A673 (cell line): ENCODE data around the gene C9orf50. TPM values are rescaled to one million over a fixed set of nuclear protein-coding genes. Genes with fewer than 3 reads are reported as not detected.
A peak's percentile ranks its signal among the peaks of the same experiment; 100 is the strongest.

Experiments
- BruUV-seq: library from RNA; stranded (reverse); fragments of 400-500 nt; replicated peaks from 2 replicates; lab custom pipeline; 2021; lab: Mats Ljungman, UMichigan
- CTCF ChIA-PET: fragments of 300-600 bp; sonication (Branson Sonifier 250); formaldehyde crosslinking; loops from one replicate; lab custom pipeline; 2022; ENCODE audit warnings: antibody characterized with exemption; lab: Charles Lee
- POLR2A ChIA-PET: fragments of 300-600 bp; sonication (Branson Sonifier 250); formaldehyde crosslinking; loops from one replicate; lab custom pipeline; 2022; ENCODE audit warnings: antibody characterized with exemption; ENCODE audit not compliant: low non-redundant PET; lab: Charles Lee
- DNase-seq: peaks from one replicate; pipeline ENCODE4 v3.0.0-alpha.2; 2015; ENCODE audit warnings: low spot score
- H3K27ac ChIP-seq: fragments of 200-600 bp; sonication (generic); 2 replicates; pipeline ENCODE4 v1.5.1; 2016; ENCODE audit warnings: mixed run types, low read depth, mild to moderate bottlenecking, mixed read lengths, antibody characterized with exemption, low read length; ENCODE audit not compliant: poor library complexity, severe bottlenecking
- H3K27me3 ChIP-seq: fragments of 200-600 bp; sonication (generic); replicated peaks from 2 replicates; pipeline ENCODE4 v1.6.1; 2017; ENCODE audit warnings: mixed run types, low read depth, mild to moderate bottlenecking, mixed read lengths, antibody characterized with exemption, low read length; ENCODE audit not compliant: insufficient read depth, poor library complexity
- H3K36me3 ChIP-seq: fragments of 200-600 bp; sonication (generic); 2 replicates; pipeline ENCODE4 v1.6.1; 2016; ENCODE audit warnings: mixed run types, mild to moderate bottlenecking, mixed read lengths, antibody characterized with exemption, low read length; ENCODE audit not compliant: insufficient read depth, poor library complexity, severe bottlenecking
- H3K4me1 ChIP-seq: fragments of 200-600 bp; sonication (generic); 2 replicates; pipeline ENCODE4 v1.6.1; 2017; ENCODE audit warnings: mixed run types, mild to moderate bottlenecking, mixed read lengths, antibody characterized with exemption, low read length; ENCODE audit not compliant: insufficient read depth, poor library complexity, severe bottlenecking
- H3K4me3 ChIP-seq: fragments of 200-600 bp; sonication (generic); 2 replicates; pipeline ENCODE4 v1.5.1; 2016; ENCODE audit warnings: low read depth, mixed run types, mild to moderate bottlenecking, mixed read lengths, low read length; ENCODE audit not compliant: poor library complexity, severe bottlenecking
- H3K9me3 ChIP-seq: fragments of 200-600 bp; sonication (generic); 2 replicates; pipeline ENCODE4 v1.6.1; 2016; ENCODE audit warnings: mixed run types, low read depth, mild to moderate bottlenecking, mixed read lengths, antibody characterized with exemption, low read length; ENCODE audit not compliant: poor library complexity, severe bottlenecking
- CTCF ChIP-seq: fragments of 300-800, 200-600 bp; sonication (generic); conservative IDR thresholded peaks from 2 replicates; pipeline ENCODE4 v1.5.1; 2017; ENCODE audit warnings: low read depth, mild to moderate bottlenecking, antibody characterized with exemption, low read length, moderate library complexity, mixed read lengths
- EZH2 ChIP-seq: fragments of 200-600 bp; sonication (generic); IDR thresholded peaks from 2 replicates; pipeline ENCODE4 v1.6.1; 2017; ENCODE audit warnings: borderline replicate concordance, low read depth, mild to moderate bottlenecking, mixed read lengths, antibody characterized with exemption, low read length; ENCODE audit not compliant: poor library complexity, severe bottlenecking
- intact Hi-C: fragments of 100-400 bp; cut with micrococcal nuclease; formaldehyde crosslinking; loops from one replicate; pipeline ENCODE4 v1.10.0; 2022; ENCODE audit not compliant: unreplicated experiment
- total RNA-seq: library from RNA; stranded (reverse); gene quantifications from 2 replicates; pipeline ENCODE4 v1.2.3, GENCODE V29; 2021

The C9orf50 gene
- total RNA-seq, 1 experiment from 2014 or later = not detected

GRCh38 chr9:129606161-129607026 lies 14.5 kb downstream of the C9orf50 start:
- BruUV-seq = no TSS peak
- ChIA-PET CTCF (no interaction called here), POLR2A (interaction anchor here (0.6 kb wide), 1 partner anchor 14 kb away, joined by 5 read pairs; no protein-coding TSS in a partner anchor)
- H3K36me3 ChIP-seq = no peaks in the 10 kb centered on the region
- intact Hi-C loops = loop anchor here (10.0 kb wide), 1 partner anchor 112 kb away; no protein-coding TSS in a partner anchor
- no peak for DNase-seq
- peak overlapping the region; percentile 66 for H3K27ac ChIP-seq
- no peaks in the 10 kb centered on the region for H3K9me3 ChIP-seq
- H3K27me3 ChIP-seq = no peaks in the 10 kb centered on the region
- H3K4me3 ChIP-seq = no peak overlapping the region
- peaks cover 62% of the 10 kb centered on the region for H3K4me1 ChIP-seq
- TF ChIP-seq CTCF = no peak
- no peak for TF ChIP-seq EZH2

- H3K4me3 ChIP-seq = no peak overlapping the region
- CTCF ChIA-PET = interaction anchor here (1.3 to 1.4 kb wide), 2 partner anchors 462 to 473 kb away, joined by 4 read pairs; no protein-coding TSS in a partner anchor
- H3K36me3 ChIP-seq = no peaks in the 10 kb centered on the region
- H3K4me1 ChIP-seq = peaks cover 52% of the 10 kb centered on the region
- POLR2A ChIA-PET = interaction anchor here (0.6 kb wide), 1 partner anchor 65 kb away, joined by 6 read pairs; no protein-coding TSS in a partner anchor
- TF ChIP-seq CTCF (no peak), EZH2 (no peak)
- no TSS peak for BruUV-seq
- no peaks in the 10 kb centered on the region for H3K9me3 ChIP-seq
- intact Hi-C loops = loop anchor here (10.0 kb wide), 1 partner anchor 110 kb away; no protein-coding TSS in a partner anchor
- H3K27ac ChIP-seq = no peak overlapping the region
- no peaks in the 10 kb centered on the region for H3K27me3 ChIP-seq
- DNase-seq = no peak
Observed at GRCh38 chr9:129604766-129605163, 16.1 kb downstream of the C9orf50 start.

GRCh38 chr9:129604056-129604765 lies 16.7 kb downstream of the C9orf50 start:
- BruUV-seq = no TSS peak

More at GRCh38 chr9:129604056-129604765, 16.7 kb downstream of the C9orf50 start:
- Histone ChIP-seq H3K4me3 (no peak overlapping the region), H3K9me3 (no peaks in the 10 kb centered on the region), H3K27me3 (no peaks in the 10 kb centered on the region), H3K27ac (peak overlapping the region; percentile 48), H3K4me1 (peaks cover 48% of the 10 kb centered on the region), H3K36me3 (no peaks in the 10 kb centered on the region)
- ChIA-PET POLR2A (no interaction called here), CTCF (interaction anchor here (1.3 to 1.4 kb wide), 2 partner anchors 461 to 472 kb away, joined by 4 read pairs; no protein-coding TSS in a partner anchor)
- no peak for TF ChIP-seq EZH2
- intact Hi-C loops = loop anchor here (10.0 kb wide), 1 partner anchor 109 kb away; no protein-coding TSS in a partner anchor
- no peak for DNase-seq
